Measurements from ENCODE around the gene NCMAP.

DNA sequence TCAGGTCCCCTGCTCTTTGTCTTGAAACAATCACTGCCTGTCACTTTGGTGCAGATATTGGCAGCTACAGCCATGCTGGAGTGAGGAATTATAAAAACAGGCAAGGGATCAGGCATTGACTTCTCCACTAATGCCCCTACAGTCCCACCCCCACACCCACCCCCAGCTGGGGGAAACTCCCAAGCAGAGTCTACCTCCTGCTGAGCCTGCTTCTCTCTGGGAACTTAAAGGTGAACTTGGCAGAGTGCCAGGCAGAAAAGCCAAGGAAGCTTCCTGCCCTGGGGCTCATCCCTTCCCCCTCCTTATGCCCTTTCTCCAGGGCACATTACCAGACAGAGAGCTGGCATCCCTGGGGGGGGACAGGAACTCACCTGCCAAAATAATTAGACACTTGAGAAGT lies 6.7 kb downstream of the NCMAP start:
- no peak for TF ChIP-seq CTCF (conservative IDR thresholded peaks at IDR 0.05; ENCODE audit: low read depth, low read length)
- TF ChIP-seq EZH2 (IDR thresholded peaks at IDR 0.05; ENCODE audit: borderline replicate concordance, low read depth, low read length, poor library complexity, severe bottlenecking) = no peak
